Ishikawa (cell line): ENCODE measurements around the gene VPS39.

Source experiments
- CREB1 ChIP-seq: IDR thresholded peaks from 2 replicates; pipeline ENCODE4 v1.6.1; 2012; ENCODE audit warnings: low read depth
- YY1 ChIP-seq: IDR thresholded peaks from 2 replicates; pipeline ENCODE4 v1.6.1; 2012; ENCODE audit warnings: low read depth
- TF ChIP-seq, protein P1 (sequence below): IDR thresholded peaks from 2 replicates; pipeline ENCODE4 v1.6.1; 2012

DNA sequence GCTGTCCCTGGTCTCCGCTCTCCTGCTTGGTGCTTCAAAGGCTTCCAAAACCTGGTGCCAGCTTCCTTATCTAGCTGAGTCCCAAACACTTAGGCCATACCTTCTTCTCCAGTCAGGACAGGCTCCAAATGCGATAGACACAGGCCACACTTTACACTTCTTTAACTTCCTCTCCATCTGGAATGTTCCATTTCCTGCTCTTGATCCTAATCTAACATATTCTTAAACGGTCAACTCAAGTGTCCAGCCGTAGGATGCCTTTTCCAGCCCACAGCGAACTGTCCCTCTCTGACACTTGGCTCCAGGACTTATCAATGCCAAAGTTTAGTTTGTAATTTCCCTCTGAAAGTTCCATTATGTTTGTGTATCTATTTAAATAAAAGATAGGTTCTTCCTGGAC, 32.4 kb downstream of the VPS39 start:
- TF ChIP-seq CREB1: no peak
- no peak for TF ChIP-seq YY1
- TF ChIP-seq, protein P1, sequence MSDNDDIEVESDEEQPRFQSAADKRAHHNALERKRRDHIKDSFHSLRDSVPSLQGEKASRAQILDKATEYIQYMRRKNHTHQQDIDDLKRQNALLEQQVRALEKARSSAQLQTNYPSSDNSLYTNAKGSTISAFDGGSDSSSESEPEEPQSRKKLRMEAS: no peak
